HG03558 (cell line): ENCODE data around the gene PPP2R3A.
"Not testable (repeated sequence)": the region's sequence is repeated elsewhere in the genome, so short reads cannot be mapped to it uniquely, and the experiment has no call there.

Experiments
- ATAC-seq: cut with Tn5 transposase; IDR thresholded peaks from one replicate; pipeline ENCODE4 v1.9.1; 2021; ENCODE audit warnings: moderate number of reproducible peaks; ENCODE audit not compliant: unreplicated experiment; ENCODE audit errors: extremely low read depth

The PPP2R3A gene

GRCh38 chr3:136075218-136075808, 109.8 kb downstream of the PPP2R3A start:
- ATAC-seq, result no peak

DNA sequence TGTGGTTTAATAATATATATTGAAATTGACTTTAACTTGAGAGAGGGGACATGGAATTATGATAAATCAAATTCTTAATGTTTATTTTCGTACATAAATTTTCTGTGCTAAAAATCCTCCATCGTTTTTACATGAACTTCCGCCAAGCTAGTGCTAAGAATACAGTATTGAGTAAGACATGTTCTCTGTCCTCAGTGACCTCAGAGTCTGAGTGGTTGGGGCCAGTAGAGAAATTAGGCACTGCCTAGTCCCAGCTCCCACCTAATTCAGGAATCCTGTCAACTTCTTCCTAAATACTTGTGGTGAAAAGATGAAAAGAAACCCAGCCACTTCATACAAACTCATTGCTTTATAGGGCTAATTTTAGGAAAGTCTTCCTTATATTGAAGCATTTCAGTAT, 110.3 kb downstream of the PPP2R3A start:
- ATAC-seq, result no peak

DNA sequence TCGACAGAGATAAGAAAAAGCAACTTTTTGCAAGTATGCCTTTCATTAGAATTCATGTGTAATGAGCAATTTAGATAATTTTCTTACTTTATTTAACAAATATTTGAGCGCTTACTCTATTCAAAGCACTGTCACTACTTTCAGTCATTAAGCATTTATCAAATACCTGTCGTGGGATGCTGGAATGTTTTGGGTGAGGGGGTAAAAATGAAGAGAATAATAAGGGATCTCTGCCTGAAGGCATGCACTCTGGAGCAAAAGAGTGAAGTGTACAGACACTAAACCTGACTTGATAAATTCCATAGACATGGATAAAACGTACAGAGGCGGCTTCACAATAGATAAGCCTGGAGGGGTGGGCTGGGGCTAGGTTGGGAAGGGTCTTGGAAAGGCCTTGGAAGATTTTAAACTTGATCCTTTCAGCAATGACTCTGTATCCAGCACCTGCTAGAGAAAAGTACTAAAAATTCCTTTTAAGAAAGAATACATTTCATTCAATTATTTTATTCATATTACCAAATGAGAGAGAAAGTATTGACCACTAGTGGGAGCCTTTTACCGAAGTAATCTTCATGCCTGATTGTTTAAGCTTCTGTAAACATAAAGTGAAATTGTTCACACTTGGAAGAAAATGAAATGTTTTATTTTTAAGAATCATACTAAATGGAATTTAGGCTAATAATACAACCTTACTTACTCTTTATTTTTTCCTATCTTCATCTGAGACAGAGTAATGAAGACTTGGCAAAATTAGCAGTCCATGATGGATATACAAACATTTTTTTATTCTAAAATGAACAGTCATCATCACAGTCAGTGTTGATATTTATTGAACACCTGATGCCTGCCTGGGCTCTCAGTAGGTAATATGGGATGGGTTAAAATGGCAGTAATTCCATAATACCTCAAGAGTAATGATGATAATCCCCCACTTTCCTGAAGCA, 113.2 kb downstream of the PPP2R3A start:
- ATAC-seq, result no peak

DNA sequence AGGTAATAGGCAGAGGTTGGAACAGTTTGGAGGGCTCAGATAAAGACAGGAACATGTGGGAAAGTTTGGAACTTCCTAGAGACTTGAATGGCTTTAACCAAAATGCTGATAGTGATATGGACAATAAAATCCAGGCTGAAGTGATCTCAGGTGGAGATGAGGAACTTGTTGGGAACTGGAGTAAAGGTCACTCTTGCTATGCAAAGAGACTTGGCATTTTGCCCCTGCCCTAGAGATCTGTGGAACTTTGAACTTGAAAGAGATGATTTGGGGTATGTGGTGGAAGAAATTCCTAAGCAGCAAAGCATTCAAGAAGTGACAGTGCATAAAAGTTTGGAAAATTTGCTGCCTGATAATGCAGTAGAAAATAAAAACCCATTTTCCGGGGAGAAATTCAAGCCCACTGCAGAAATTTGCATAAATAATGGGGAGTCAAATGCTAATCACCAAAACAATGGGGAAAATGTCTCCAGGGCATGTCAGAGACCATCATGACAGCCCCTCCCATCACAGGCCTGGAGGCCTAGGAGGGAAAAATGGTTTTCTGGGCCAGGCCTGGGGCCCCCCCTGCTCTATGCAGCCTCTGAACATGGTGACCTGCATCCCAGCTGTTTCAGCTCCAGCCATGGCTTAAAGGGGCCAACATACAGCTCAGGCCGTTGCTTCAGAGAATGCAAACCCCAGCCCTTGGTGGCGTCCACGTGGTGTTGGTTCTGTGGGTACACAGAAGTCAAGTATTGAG, 118.3 kb downstream of the PPP2R3A start:
- ATAC-seq, result not testable (repeated sequence)

DNA sequence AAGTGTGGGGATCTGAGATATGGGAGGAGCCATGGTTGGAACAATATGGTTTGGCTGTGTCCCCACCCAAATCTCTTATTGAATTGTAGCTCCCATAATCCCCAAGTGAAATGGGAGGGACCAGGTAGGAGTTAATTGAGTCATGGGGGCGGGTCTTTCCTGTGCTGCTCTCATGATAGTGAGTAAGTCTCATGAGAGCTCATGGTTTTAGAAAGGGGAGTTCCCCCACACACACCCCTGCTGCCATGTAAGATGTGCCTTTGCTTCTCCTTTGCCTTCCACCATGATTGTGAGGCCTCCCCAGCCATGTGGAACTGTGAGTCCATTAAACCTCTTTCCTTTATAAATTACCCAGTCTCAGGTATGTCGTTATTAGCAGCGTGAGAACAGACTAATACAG, 119.5 kb downstream of the PPP2R3A start:
- ATAC-seq, result not testable (repeated sequence)

GRCh38 chr3:136093771-136094170, 128.2 kb downstream of the PPP2R3A start:
- ATAC-seq, result no peak

GRCh38 chr3:136105044-136105443, 139.5 kb downstream of the PPP2R3A start:
- ATAC-seq, result no peak

DNA sequence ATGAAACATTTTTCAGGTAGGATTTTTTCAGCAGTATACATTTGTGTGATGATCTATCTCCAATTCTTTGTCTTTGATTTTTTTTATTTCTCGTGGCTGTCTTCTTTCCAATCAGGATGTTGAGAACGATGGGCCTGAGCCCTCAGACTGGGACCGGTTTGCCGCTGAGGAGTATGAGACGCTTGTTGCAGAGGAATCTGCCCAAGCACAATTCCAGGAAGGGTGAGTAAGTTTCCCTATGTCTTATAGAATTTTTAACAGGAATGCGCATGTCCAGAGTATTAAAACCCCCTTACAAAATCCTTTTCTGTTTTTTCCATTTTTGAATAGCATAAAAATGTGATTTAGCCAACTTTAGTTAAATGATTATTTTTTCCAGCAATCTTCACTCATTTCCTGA, 140.6 kb downstream of the PPP2R3A start:
- ATAC-seq, result no peak

DNA sequence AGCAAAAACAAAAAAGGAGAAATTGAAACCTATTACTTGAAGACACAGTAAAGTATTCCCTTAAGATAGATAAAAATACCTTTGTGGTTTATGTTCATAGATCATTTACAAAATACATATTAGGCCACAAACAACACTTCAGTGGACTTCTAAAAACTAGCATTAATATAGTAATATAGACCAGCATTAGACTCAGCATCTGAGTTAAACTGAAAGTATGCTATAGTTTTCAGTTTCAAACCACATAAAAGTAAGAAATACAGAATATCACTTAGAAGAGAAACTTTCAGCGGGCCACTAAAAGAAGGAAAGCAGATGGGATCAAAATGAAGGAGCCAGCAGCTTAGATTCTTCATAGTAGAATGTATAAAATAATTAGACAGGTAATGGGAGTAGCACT, 144.0 kb downstream of the PPP2R3A start:
- peak; percentile 92 for ATAC-seq

DNA sequence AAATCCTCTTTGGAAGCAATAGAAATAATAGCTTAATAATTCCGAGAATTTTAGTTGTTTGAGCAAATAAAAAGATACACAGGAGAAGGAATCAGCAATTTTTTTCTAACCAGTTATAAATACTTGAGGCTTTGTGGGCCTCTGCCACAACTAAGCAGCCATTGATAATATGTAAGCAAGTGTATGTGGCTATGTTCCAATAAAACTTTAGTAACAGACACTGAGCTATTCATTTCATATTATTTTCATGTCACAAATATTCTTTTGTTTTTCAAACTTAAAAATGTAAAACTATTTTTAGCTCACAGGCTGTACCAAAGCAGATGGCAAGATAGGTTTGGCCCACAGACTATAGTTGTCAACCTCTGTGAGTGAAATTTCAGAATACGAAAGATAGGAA, 145.0 kb downstream of the PPP2R3A start:
- ATAC-seq, result no peak

DNA sequence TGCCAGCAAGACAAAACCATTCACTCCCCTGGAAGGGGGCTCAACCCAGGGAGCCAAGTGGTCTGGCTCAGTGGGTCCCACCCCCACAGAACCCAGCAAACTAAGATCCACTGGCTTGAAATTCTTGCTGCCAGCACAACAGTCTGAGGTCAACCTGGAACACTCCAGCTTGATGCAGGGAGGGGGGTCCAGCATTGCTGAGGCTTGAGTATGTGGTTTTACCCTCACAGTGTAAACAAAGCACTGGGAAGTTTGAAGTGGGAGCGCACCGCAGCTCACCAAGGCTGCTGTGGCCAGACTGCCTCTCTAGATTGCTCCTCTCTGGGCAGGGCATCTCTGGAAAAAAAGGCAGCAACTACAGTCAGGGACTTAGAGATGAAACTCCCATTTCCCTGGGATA, 148.9 kb downstream of the PPP2R3A start:
- no peak for ATAC-seq

DNA sequence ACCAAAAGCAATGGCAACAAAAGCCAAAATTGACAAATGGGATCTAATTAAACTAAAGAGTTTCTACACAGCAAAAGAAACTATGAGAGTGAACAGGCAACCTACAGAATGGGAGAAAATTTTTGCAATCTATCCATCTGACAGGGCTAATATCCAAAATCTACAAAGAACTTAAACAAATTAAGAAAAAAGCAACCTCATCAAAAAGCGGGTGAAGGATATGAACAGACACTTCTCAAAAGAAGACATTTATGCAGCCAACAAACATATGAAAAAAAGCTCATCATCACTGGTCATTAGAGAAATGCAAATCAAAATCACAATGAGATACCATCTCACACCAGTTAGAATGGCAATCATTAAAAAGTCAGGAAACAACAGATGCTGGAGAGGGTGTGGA, 153.8 kb downstream of the PPP2R3A start:
- not testable (repeated sequence) for ATAC-seq

DNA sequence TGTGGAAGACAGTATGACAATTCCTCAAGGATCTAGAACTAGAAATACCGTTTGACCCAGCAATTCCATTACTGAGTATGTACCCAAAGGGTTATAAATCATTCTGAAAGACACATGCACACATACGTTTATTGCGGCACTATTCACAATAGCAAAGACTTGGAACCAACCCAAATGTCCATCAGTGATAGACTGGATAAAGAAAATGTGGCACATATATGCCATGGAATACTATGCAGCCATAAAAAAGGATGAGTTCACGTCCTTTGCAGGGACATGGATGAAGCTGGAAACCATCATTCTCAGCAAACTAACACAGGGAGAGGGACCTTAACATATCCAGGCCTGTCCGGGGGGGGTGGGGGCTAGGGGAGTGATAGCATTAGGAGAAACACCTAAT, 154.3 kb downstream of the PPP2R3A start:
- ATAC-seq, result not testable (repeated sequence)

GRCh38 chr3:136120373-136121348, 155.1 kb downstream of the PPP2R3A start:
- peak; percentile 74 for ATAC-seq

GRCh38 chr3:136122006-136122405, 156.5 kb downstream of the PPP2R3A start:
- ATAC-seq, result no peak

DNA sequence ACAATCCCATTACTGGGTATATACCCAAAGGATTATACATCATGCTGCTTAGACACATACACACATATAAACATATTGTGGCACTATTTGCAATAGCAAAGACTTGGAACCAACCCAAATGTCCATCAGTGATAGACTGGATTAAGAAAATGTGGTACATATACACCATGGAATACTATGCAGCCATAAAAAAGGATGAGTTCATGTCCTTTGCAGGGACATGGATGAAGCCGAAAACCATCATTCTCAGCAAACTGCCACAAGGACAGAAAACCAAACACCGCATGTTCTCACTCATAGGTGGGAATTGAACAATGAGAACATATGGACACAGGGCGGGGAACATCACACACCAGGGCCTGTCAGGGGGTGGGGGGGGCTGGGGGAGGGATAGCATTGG, 166.1 kb downstream of the PPP2R3A start:
- not testable (repeated sequence) for ATAC-seq

DNA sequence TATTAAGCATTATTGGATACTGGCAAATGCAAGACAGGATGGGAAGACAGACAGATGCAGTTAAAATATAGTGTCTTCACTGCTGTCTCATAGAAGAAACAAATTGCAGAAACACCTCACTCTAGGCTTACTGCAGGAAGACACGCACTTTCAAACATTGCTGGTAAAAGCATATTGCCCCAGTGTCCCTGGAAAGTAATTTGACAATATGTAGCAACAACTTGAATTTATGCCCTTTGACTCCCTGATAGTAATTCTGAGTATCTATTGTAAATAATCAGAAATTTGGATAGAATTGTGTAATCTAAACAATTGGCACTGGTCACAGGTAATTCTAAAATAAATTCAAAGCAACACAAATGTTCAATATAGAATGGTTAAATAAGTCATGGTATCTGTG, 168.6 kb downstream of the PPP2R3A start:
- ATAC-seq, result no peak

- no peak for ATAC-seq
Measured at GRCh38 chr3:136135039-136135802, 169.7 kb downstream of the PPP2R3A start.

DNA sequence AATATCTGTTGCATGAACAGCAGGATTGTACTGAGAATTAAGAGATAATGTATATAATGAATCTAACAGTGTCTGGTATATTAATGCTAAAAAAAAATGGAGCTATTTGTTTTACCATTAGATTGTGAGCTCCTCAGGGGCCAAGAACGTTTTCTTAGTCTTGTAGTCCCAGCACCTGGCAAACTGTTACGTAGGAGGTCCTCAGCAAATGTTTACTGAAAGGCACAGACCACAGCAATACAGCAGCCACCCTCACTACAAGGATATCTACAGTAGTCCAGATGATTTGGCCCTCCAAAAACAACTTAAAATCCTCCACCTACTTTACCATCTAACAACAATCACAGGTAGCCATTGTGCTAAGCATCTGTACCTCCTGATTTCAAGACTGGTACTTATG, 170.9 kb downstream of the PPP2R3A start:
- ATAC-seq, result no peak
